Lower lobe of right lung (tissue), 2 donors: ENCODE measurements around the gene STK11. TPM values are rescaled to one million over a fixed set of nuclear protein-coding genes. Genes with fewer than 3 reads are reported as not detected.
A peak's percentile ranks its signal among the peaks of the same experiment; 100 is the strongest.

Experiments
- ATAC-seq, 2 donors: fragments of 200-7000 bp; cut with Tn5 transposase; one replicate each; pipeline ENCODE4 v1.9.1; 2020 to 2022; ENCODE audit warnings: mild to moderate bottlenecking in 2 of 2, moderate library complexity in 2 of 2
- DNase-seq: peaks from one replicate; pipeline ENCODE4 v3.0.0-alpha.2; 2020
- H3K27ac ChIP-seq: fragments of 200-600 bp; one replicate; pipeline ENCODE4 v1.8.0; 2022
- H3K27me3 ChIP-seq: fragments of 200-600 bp; one replicate; pipeline ENCODE4 v1.8.0; 2022; ENCODE audit warnings: low read depth
- H3K36me3 ChIP-seq: fragments of 200-600 bp; one replicate; pipeline ENCODE4 v1.8.0; 2022; ENCODE audit warnings: mild to moderate bottlenecking
- H3K4me1 ChIP-seq: fragments of 200-600 bp; one replicate; pipeline ENCODE4 v1.8.0; 2022
- H3K4me3 ChIP-seq: fragments of 200-600 bp; one replicate; pipeline ENCODE4 v1.8.0; 2022; ENCODE audit warnings: mild to moderate bottlenecking
- H3K9me3 ChIP-seq: fragments of 200-600 bp; one replicate; pipeline ENCODE4 v1.8.0; 2022
- CTCF ChIP-seq: fragments of 200-600 bp; IDR thresholded peaks from one replicate; pipeline ENCODE4 v1.8.0; 2022; ENCODE audit warnings: antibody characterized with exemption, mild to moderate bottlenecking
- intact Hi-C: fragments of 100-400 bp; cut with DNase I; formaldehyde crosslinking; loops from one replicate; pipeline ENCODE4 v1.11.0; 2022
- total RNA-seq: library from RNA; stranded (reverse); fragmentation: NEBNext Ultra II Directional; extraction: Animal tissue kit (Norgen Biotek cat#: 25700); gene quantifications from one replicate; pipeline ENCODE4 v1.2.1, GENCODE V29; 2021
- donor health status: DM: no; HTN: yes; CAD: no; lungs with severe emphysema.

Gene STK11
- total RNA-seq, 1 donor from 2014 or later = 50.5 TPM

DNA sequence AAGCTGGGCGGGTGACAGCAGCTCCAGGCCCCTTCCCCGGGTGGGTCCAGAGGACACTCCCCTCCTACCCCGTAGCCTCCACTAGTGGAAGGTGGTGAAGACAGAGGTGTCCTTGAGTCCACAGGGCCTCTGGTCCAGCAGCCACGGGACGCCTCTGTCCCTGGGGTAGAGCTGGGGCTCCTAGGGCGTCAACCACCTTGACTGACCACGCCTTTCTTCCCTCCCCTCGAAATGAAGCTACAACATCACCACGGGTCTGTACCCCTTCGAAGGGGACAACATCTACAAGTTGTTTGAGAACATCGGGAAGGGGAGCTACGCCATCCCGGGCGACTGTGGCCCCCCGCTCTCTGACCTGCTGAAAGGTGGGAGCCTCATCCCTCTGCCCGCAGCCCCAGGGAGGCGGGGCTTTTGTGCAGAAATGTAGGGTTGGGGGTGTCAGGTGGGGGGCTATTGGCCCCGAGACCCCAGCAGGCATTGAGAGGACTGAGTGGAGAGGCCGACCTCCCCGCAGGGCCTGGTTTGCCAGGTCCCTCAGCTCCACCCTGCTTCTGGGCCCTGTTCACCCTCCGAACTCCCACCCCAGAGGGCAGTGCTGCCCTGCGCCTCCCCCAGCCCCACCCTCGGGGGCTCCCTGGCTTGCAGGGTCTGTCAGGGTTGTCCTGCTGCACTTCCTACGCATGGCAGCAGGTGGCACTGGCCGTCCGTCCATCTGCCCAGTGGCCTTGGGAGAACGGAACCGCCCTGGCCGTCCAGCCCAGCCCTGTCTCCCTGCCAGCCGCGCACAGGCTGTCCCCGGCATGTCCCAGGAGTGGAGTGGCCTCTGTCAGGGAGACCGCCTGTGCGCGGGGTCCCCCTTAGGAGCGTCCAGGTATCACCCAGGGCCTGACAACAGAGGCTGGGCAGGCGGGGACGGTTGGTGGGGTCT, 15.7 kb downstream of the STK11 start:
- H3K4me1 ChIP-seq = peaks cover 12% of the 10 kb centered on the region
- H3K36me3 ChIP-seq = peaks cover 65% of the 10 kb centered on the region
- no peak overlapping the region for H3K4me3 ChIP-seq
- H3K9me3 ChIP-seq = no peaks in the 10 kb centered on the region
- DNase-seq (no peak), ATAC-seq (peak; percentile 26 to 38)
- intact Hi-C loops = no loop called here
- TF ChIP-seq CTCF = peak; percentile 57
- no peaks in the 10 kb centered on the region for H3K27me3 ChIP-seq
- no peak overlapping the region for H3K27ac ChIP-seq

DNA sequence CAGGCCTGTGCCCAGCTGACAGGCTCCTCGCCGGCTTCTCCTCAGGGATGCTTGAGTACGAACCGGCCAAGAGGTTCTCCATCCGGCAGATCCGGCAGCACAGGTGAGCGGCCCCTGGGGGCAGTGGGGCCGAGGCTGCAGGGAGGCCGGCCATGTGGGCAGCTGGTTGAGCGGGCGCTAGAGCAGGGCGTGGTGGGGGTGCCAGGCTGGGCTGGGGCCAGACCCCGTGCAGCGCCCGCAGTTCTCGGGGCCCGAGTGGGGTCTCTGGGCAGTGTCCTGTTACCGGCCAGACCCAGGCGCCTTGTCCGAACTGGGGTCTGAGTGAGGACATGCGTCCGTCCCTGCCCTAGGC, 16.3 kb downstream of the STK11 start:
- no peak for DNase-seq
- Histone ChIP-seq H3K4me1 (peaks cover 11% of the 10 kb centered on the region), H3K9me3 (no peaks in the 10 kb centered on the region), H3K27ac (no peak overlapping the region), H3K36me3 (peaks cover 72% of the 10 kb centered on the region), H3K4me3 (no peak overlapping the region), H3K27me3 (no peaks in the 10 kb centered on the region)
- no peak for TF ChIP-seq CTCF
- intact Hi-C loops = no loop called here
- no peak for ATAC-seq

DNA sequence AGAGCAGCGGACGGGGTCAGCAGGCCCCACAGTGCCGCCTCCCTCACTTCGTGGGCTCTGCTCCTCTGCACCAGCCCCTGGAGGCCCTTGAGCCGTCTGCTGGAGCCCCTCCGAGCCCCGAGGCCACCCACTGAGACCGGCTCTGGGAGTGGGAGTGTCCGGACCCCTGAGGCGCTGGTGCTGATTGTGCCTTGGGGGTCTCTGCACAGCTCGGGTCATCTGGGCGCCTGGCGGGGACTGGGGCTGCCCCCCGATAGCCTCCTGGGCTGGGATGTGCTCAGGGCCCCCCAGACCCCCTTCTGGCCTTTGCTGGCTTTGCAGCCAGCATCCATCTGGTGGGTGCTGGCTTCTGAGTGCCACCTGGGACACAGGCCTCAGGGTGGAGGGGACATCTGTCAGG, 16.8 kb downstream of the STK11 start:
- Histone ChIP-seq H3K27me3 (no peaks in the 10 kb centered on the region), H3K27ac (no peak overlapping the region), H3K4me3 (no peak overlapping the region), H3K4me1 (peaks cover 6% of the 10 kb centered on the region), H3K9me3 (no peaks in the 10 kb centered on the region), H3K36me3 (peaks cover 77% of the 10 kb centered on the region)
- TF ChIP-seq CTCF = no peak
- DNase-seq = no peak
- no peak for ATAC-seq
- intact Hi-C loops = no loop called here

GRCh38 chr19:1223018-1223855, 17.7 kb downstream of the STK11 start:
- H3K4me3 ChIP-seq = no peak overlapping the region
- no peak for ATAC-seq
- no peaks in the 10 kb centered on the region for H3K27me3 ChIP-seq
- no peak for DNase-seq
- peak; percentile 28 for TF ChIP-seq CTCF
- peaks cover 85% of the 10 kb centered on the region for H3K36me3 ChIP-seq
- H3K9me3 ChIP-seq = no peaks in the 10 kb centered on the region
- H3K4me1 ChIP-seq = peaks cover 6% of the 10 kb centered on the region
- intact Hi-C loops = no loop called here
- H3K27ac ChIP-seq = no peak overlapping the region

GRCh38 chr19:1224047-1224825, 18.7 kb downstream of the STK11 start:
- H3K9me3 ChIP-seq = no peaks in the 10 kb centered on the region
- no peak for TF ChIP-seq CTCF
- H3K4me3 ChIP-seq = no peak overlapping the region
- H3K36me3 ChIP-seq = peaks cover 85% of the 10 kb centered on the region
- intact Hi-C loops = no loop called here
- ATAC-seq (no peak), DNase-seq (no peak)
- H3K27ac ChIP-seq = no peak overlapping the region
- peaks cover 6% of the 10 kb centered on the region for H3K4me1 ChIP-seq
- no peaks in the 10 kb centered on the region for H3K27me3 ChIP-seq
